WI38 (cell line): ENCODE results near the gene NID2.
A peak's percentile ranks its signal among the peaks of the same experiment; 100 is the strongest.

Experiments used
- H3K4me3 ChIP-seq: 2 replicates; pipeline ENCODE4 v1.5.1; 2011; ENCODE audit warnings: low read depth, mild to moderate bottlenecking, control low read depth, low read length
- CTCF ChIP-seq: IDR thresholded peaks from 2 replicates; pipeline ENCODE4 v1.5.1; 2012; ENCODE audit warnings: low read depth, mild to moderate bottlenecking, control low read depth, low read length

The NID2 gene

GRCh38 chr14:52000019-52000582, 68.8 kb downstream of the NID2 start:
- no peak overlapping the region for H3K4me3 ChIP-seq
- no peak for TF ChIP-seq CTCF

- H3K4me3 ChIP-seq, result no peak overlapping the region
- no peak for TF ChIP-seq CTCF
Measured at GRCh38 chr14:51999084-51999483, 69.8 kb downstream of the NID2 start.

GRCh38 chr14:51998348-51998747, 70.5 kb downstream of the NID2 start:
- TF ChIP-seq CTCF, result no peak
- no peak overlapping the region for H3K4me3 ChIP-seq

- peak; percentile 33; the same call in 1 of the 2 replicates for TF ChIP-seq CTCF
- no peak overlapping the region for H3K4me3 ChIP-seq
Measured at GRCh38 chr14:51996148-51996746, 72.6 kb downstream of the NID2 start.

GRCh38 chr14:51993285-51993920, 75.5 kb downstream of the NID2 start:
- H3K4me3 ChIP-seq, result no peak overlapping the region
- no peak for TF ChIP-seq CTCF

- H3K4me3 ChIP-seq, result peak overlapping the region; percentile 96
- no peak for TF ChIP-seq CTCF
Measured at GRCh38 chr14:51990488-51990887, 78.4 kb downstream of the NID2 start.
